H1 (cell line): Measurements from ENCODE around the gene KLHL26. TPM values are rescaled to one million over a fixed set of nuclear protein-coding genes. Genes with fewer than 3 reads are reported as not detected.

Source experiments
- BCL11A ChIP-seq, 2 experiments: IDR thresholded peaks; one replicate each; pipeline ENCODE4 v1.6.1; 2011; ENCODE audit warnings: low read depth in 2 of 2, low read length in 2 of 2, mild to moderate bottlenecking in 2 of 2
- EGR1 ChIP-seq: IDR thresholded peaks from 2 replicates; pipeline ENCODE4 v1.6.1; 2011; ENCODE audit warnings: low read depth, low read length, borderline replicate concordance
- polyA plus RNA-seq, 7 experiments: library from polyadenylated mRNA; depleted of rRNA in 3 of 7; stranded (reverse) in 5 of 7; unstranded in 2 of 7; fragments of >200 nt in 5 of 7; fragments of 200-250 nt in 2 of 7; gene quantifications; 1 replicate in 5 of 7; 2 replicates in 1 of 7; 4 replicates in 1 of 7; pipeline versions ENCODE4 v1.2.1 to v1.2.3, GENCODE V29; 2011 to 2013; ENCODE audit warnings: missing spikeins in 2 of 7, mixed read lengths in 2 of 7
- total RNA-seq: library from RNA; stranded (reverse); fragmentation: NEBNext Ultra II Directional; extraction: Animal tissue kit (Norgen Biotek cat#: 25700); gene quantifications from 2 replicates; pipeline ENCODE4 v1.2.1, GENCODE V29; 2021

Gene KLHL26
- total and polyA plus RNA-seq, 2 of the 8 experiments (the other 6 are each of a cell fraction or from before 2014, with no cell fraction given) = 2.2 to 8.8 TPM

GRCh38 chr19:18634612-18635297 lies 2.1 kb upstream of the KLHL26 start (continued):
- no peak for TF ChIP-seq EGR1
- no peak for TF ChIP-seq BCL11A (IDR thresholded peaks at IDR 0.05; ENCODE audit: low read depth in 2 of 2, low read length in 2 of 2)
